Measurements from ENCODE around the gene MAPKAP1.

MAPKAP1 gene

GRCh38 chr9:125674981-125675973 lies 31.7 kb downstream of the MAPKAP1 start:
- peak; percentile 91 for DNase-seq (ENCODE audit: low read depth)

- no peak for DNase-seq (ENCODE audit: low read depth)
Observed at GRCh38 chr9:125672876-125673275, 34.1 kb downstream of the MAPKAP1 start.

GRCh38 chr9:125663127-125663526 lies 43.9 kb downstream of the MAPKAP1 start:
- DNase-seq (ENCODE audit: low read depth) = peak; percentile 47

- no peak for DNase-seq (ENCODE audit: low read depth)
Observed at GRCh38 chr9:125660557-125660956, 46.5 kb downstream of the MAPKAP1 start.

- DNase-seq (ENCODE audit: low read depth) = peak; percentile 74
Observed at GRCh38 chr9:125659954-125660353, 47.1 kb downstream of the MAPKAP1 start.

- DNase-seq (ENCODE audit: low read depth) = no peak
Observed at GRCh38 chr9:125659201-125659840, 47.7 kb downstream of the MAPKAP1 start.

- no peak for DNase-seq (ENCODE audit: low read depth)
Observed at GRCh38 chr9:125656560-125656959, 50.4 kb downstream of the MAPKAP1 start.

- DNase-seq (ENCODE audit: low read depth) = no peak
Observed at GRCh38 chr9:125655691-125656410, 51.2 kb downstream of the MAPKAP1 start.

- no peak for DNase-seq (ENCODE audit: low read depth)
Observed at GRCh38 chr9:125655066-125655633, 51.9 kb downstream of the MAPKAP1 start.

GRCh38 chr9:125654121-125654520 lies 52.9 kb downstream of the MAPKAP1 start:
- no peak for DNase-seq (ENCODE audit: low read depth)

- DNase-seq (ENCODE audit: low read depth) = no peak
Observed at GRCh38 chr9:125653325-125653724, 53.7 kb downstream of the MAPKAP1 start.

GRCh38 chr9:125652759-125653158 lies 54.2 kb downstream of the MAPKAP1 start:
- no peak for DNase-seq (ENCODE audit: low read depth)

GRCh38 chr9:125652233-125652594 lies 54.8 kb downstream of the MAPKAP1 start:
- no peak for DNase-seq (ENCODE audit: low read depth)

GRCh38 chr9:125651576-125652232 lies 55.3 kb downstream of the MAPKAP1 start:
- no peak for DNase-seq (ENCODE audit: low read depth)

- peak; percentile 59 for DNase-seq (ENCODE audit: low read depth)
Observed at GRCh38 chr9:125650271-125650737, 56.7 kb downstream of the MAPKAP1 start.

- DNase-seq (ENCODE audit: low read depth) = no peak
Observed at GRCh38 chr9:125649826-125650225, 57.2 kb downstream of the MAPKAP1 start.

GRCh38 chr9:125649315-125649714 lies 57.7 kb downstream of the MAPKAP1 start:
- peak; percentile 79 for DNase-seq (ENCODE audit: low read depth)

GRCh38 chr9:125648294-125648693 lies 58.7 kb downstream of the MAPKAP1 start:
- DNase-seq (ENCODE audit: low read depth) = no peak

- no peak for DNase-seq (ENCODE audit: low read depth)
Observed at GRCh38 chr9:125646621-125647100, 60.3 kb downstream of the MAPKAP1 start.

GRCh38 chr9:125646217-125646616 lies 60.8 kb downstream of the MAPKAP1 start:
- DNase-seq (ENCODE audit: low read depth) = no peak

GRCh38 chr9:125644819-125645507 lies 62.0 kb downstream of the MAPKAP1 start:
- DNase-seq (ENCODE audit: low read depth) = no peak

Data from amniotic epithelial cell (primary cell).